Measurements from ENCODE around the gene TRIM58. TPM values are rescaled to one million over a fixed set of nuclear protein-coding genes. Genes with fewer than 3 reads are reported as not detected.

Gene TRIM58
- total RNA-seq, 1 experiment from 2014 or later, result not detected

DNA sequence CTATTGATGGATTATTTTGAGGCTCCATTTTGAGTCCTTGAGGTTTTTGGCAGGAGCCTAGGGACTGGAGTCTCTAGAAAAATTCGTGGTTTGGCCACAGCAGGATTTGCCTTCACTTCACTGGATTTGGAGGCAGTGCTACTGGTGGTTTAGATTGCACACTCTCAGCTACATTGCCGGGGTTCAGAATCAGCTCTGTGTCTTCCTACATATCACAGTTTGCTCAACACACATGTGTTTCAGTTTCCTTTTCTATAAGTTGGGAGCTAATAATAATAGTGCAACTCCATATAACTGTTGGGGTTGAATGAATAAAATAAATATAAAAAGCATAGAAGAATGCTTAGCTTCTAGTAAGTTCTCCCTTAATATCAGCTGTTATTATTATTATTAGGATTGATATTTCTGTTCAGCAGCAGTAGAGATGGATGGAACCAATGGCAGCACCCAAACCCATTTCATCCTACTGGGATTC, 38.2 kb downstream of the TRIM58 start, which contains the start of gene OR2W3:
OR2W3 (plus strand) TSS at position 425 of the 475 bp plus-strand sequence; CDS start at position 425, 0 bp downstream.
- Histone ChIP-seq H3K27me3 (ENCODE audit: control insufficient read depth, insufficient read depth, low read length) (no peaks in the 10 kb centered on the region), H3K4me1 (ENCODE audit: control insufficient read depth, insufficient read depth, low read length) (no peaks in the 10 kb centered on the region), H3K27ac (ENCODE audit: low read length) (no peak within 1 kb of the TSS), H3K36me3 (ENCODE audit: control insufficient read depth, insufficient read depth, low read length) (no peaks in the 10 kb centered on the region), H3K4me3 (ENCODE audit: low read depth in 2 of 2, low read length in 2 of 2) (no peak within 1 kb of the TSS), H3K9me3 (ENCODE audit: control insufficient read depth, insufficient read depth, low read depth, low read length) (no peaks in the 10 kb centered on the region)
- ChIA-PET POLR2A (no interaction called here), CTCF (no interaction called here)
- ATAC-seq (no peak), DNase-seq (ENCODE audit: low read depth, low spot score) (no peak)
- TF ChIP-seq TCF7L2 (IDR thresholded peaks at IDR 0.05; ENCODE audit: low read depth, low read length) (no peak), SIN3A (IDR thresholded peaks at IDR 0.05; ENCODE audit: borderline replicate concordance, insufficient read depth, low read depth, low read length) (no peak)
- TF ChIP-seq, protein P1, sequence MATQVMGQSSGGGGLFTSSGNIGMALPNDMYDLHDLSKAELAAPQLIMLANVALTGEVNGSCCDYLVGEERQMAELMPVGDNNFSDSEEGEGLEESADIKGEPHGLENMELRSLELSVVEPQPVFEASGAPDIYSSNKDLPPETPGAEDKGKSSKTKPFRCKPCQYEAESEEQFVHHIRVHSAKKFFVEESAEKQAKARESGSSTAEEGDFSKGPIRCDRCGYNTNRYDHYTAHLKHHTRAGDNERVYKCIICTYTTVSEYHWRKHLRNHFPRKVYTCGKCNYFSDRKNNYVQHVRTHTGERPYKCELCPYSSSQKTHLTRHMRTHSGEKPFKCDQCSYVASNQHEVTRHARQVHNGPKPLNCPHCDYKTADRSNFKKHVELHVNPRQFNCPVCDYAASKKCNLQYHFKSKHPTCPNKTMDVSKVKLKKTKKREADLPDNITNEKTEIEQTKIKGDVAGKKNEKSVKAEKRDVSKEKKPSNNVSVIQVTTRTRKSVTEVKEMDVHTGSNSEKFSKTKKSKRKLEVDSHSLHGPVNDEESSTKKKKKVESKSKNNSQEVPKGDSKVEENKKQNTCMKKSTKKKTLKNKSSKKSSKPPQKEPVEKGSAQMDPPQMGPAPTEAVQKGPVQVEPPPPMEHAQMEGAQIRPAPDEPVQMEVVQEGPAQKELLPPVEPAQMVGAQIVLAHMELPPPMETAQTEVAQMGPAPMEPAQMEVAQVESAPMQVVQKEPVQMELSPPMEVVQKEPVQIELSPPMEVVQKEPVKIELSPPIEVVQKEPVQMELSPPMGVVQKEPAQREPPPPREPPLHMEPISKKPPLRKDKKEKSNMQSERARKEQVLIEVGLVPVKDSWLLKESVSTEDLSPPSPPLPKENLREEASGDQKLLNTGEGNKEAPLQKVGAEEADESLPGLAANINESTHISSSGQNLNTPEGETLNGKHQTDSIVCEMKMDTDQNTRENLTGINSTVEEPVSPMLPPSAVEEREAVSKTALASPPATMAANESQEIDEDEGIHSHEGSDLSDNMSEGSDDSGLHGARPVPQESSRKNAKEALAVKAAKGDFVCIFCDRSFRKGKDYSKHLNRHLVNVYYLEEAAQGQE (IDR thresholded peaks at IDR 0.05; ENCODE audit: insufficient read depth in 1 of 2, low read depth in 2 of 2, low read length in 1 of 2), result no peak
- TF ChIP-seq, protein P2, sequence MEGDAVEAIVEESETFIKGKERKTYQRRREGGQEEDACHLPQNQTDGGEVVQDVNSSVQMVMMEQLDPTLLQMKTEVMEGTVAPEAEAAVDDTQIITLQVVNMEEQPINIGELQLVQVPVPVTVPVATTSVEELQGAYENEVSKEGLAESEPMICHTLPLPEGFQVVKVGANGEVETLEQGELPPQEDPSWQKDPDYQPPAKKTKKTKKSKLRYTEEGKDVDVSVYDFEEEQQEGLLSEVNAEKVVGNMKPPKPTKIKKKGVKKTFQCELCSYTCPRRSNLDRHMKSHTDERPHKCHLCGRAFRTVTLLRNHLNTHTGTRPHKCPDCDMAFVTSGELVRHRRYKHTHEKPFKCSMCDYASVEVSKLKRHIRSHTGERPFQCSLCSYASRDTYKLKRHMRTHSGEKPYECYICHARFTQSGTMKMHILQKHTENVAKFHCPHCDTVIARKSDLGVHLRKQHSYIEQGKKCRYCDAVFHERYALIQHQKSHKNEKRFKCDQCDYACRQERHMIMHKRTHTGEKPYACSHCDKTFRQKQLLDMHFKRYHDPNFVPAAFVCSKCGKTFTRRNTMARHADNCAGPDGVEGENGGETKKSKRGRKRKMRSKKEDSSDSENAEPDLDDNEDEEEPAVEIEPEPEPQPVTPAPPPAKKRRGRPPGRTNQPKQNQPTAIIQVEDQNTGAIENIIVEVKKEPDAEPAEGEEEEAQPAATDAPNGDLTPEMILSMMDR (IDR thresholded peaks at IDR 0.05), result no peak
- in situ Hi-C loops (cut with HindIII; ENCODE audit: low pct_unique_long_range_greater_than_20kb, low sequenced_read_pairs), result no loop called here
- BruUV-seq (replicated peaks), result no TSS peak
- intact Hi-C loops (cut with micrococcal nuclease; ENCODE audit: unreplicated experiment), result no loop called here

DNA sequence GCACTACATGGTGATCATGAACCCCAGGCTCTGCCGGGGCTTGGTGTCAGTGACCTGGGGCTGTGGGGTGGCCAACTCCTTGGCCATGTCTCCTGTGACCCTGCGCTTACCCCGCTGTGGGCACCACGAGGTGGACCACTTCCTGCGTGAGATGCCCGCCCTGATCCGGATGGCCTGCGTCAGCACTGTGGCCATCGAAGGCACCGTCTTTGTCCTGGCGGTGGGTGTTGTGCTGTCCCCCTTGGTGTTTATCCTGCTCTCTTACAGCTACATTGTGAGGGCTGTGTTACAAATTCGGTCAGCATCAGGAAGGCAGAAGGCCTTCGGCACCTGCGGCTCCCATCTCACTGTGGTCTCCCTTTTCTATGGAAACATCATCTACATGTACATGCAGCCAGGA, 39.0 kb downstream of the TRIM58 start:
- intact Hi-C loops (cut with micrococcal nuclease; ENCODE audit: unreplicated experiment) (no loop called here), in situ Hi-C loops (cut with HindIII; ENCODE audit: low pct_unique_long_range_greater_than_20kb, low sequenced_read_pairs) (no loop called here)
- TF ChIP-seq POLR2AphosphoS5 (IDR thresholded peaks at IDR 0.05; ENCODE audit: low read depth, low read length), result no peak
- ChIA-PET CTCF (no interaction called here), POLR2A (no interaction called here)
- DNase-seq (ENCODE audit: low read depth, low spot score), result no peak
- H3K4me1 ChIP-seq (ENCODE audit: control insufficient read depth, insufficient read depth, low read length), result no peaks in the 10 kb centered on the region
- no TSS peak for BruUV-seq (replicated peaks)
- H3K36me3 ChIP-seq (ENCODE audit: control insufficient read depth, insufficient read depth, low read length), result no peaks in the 10 kb centered on the region
- H3K4me3 ChIP-seq (ENCODE audit: low read depth in 2 of 2, low read length in 2 of 2), result no peak overlapping the region
- no peak overlapping the region for H3K27ac ChIP-seq (ENCODE audit: low read length)
- ATAC-seq, result no peak
- no peaks in the 10 kb centered on the region for H3K27me3 ChIP-seq (ENCODE audit: control insufficient read depth, insufficient read depth, low read length)
- no peaks in the 10 kb centered on the region for H3K9me3 ChIP-seq (ENCODE audit: control insufficient read depth, insufficient read depth, low read depth, low read length)

DNA sequence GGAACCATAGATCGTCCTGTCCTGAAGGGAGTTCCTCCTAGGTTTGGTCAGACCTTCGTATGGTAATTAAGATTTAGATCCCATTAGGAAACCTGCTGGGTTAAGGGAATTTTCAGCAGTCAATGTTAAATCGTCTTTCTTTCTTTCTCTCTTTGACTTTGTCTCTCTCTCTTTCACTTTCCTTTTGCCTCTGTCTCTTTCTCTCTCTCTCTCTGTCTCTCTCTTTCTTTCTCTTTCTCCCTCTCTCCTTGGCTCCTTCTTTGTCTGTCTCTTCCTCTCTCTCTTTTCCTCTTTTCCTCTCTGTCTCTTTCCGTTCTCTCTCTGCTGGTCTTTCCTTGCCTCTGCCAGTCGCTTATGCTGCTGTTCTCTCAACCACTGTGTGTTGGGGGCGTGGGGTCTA, 47.1 kb downstream of the TRIM58 start:
- POLR2A ChIA-PET, result no interaction called here
- BruUV-seq (replicated peaks), result no TSS peak
- H3K27ac ChIP-seq (ENCODE audit: low read length), result no peak overlapping the region
- CTCF ChIA-PET, result no interaction called here
- DNase-seq (ENCODE audit: low read depth, low spot score) (no peak), ATAC-seq (no peak)
- H3K36me3 ChIP-seq (ENCODE audit: control insufficient read depth, insufficient read depth, low read length), result no peaks in the 10 kb centered on the region
- H3K9me3 ChIP-seq (ENCODE audit: control insufficient read depth, insufficient read depth, low read depth, low read length), result no peaks in the 10 kb centered on the region
- intact Hi-C loops (cut with micrococcal nuclease; ENCODE audit: unreplicated experiment) (no loop called here), in situ Hi-C loops (cut with HindIII; ENCODE audit: low pct_unique_long_range_greater_than_20kb, low sequenced_read_pairs) (no loop called here)
- TF ChIP-seq POLR2AphosphoS5 (IDR thresholded peaks at IDR 0.05; ENCODE audit: low read depth, low read length) (no peak), TCF7L2 (IDR thresholded peaks at IDR 0.05; ENCODE audit: low read depth, low read length) (no peak), SIN3A (IDR thresholded peaks at IDR 0.05; ENCODE audit: borderline replicate concordance, insufficient read depth, low read depth, low read length) (no peak)
- TF ChIP-seq, protein P2 (IDR thresholded peaks at IDR 0.05), result no peak
- H3K4me3 ChIP-seq (ENCODE audit: low read depth in 2 of 2, low read length in 2 of 2), result no peak overlapping the region
- no peaks in the 10 kb centered on the region for H3K27me3 ChIP-seq (ENCODE audit: control insufficient read depth, insufficient read depth, low read length)
- H3K4me1 ChIP-seq (ENCODE audit: control insufficient read depth, insufficient read depth, low read length), result no peaks in the 10 kb centered on the region

Measured in Panc1 (cell line).